HCT116 (cell line): Measurements from ENCODE around the gene MMADHC. TPM values are rescaled to one million over a fixed set of nuclear protein-coding genes. Genes with fewer than 3 reads are reported as not detected.

ENCODE experiments used
- ATAC-seq: fragments of 200-7000 bp; cut with Tn5 transposase; 2 replicates; pipeline ENCODE4 v1.9.1; 2020; ENCODE audit warnings: mild to moderate bottlenecking, moderate library complexity
- BruUV-seq: library from RNA; stranded (reverse); fragments of 400-500 nt; replicated peaks from 2 replicates; lab custom pipeline; 2021; lab: Mats Ljungman, UMichigan
- CTCF ChIA-PET: fragments of 300-600 bp; sonication (Branson Sonifier 250); formaldehyde crosslinking; loops from one replicate; lab custom pipeline; 2021; ENCODE audit warnings: antibody characterized with exemption; lab: Charles Lee
- POLR2A ChIA-PET: fragments of 300-600, 350-600 bp; sonication (Branson Sonifier 250); formaldehyde crosslinking; loops from one replicate; lab custom pipeline; 2021; ENCODE audit warnings: antibody characterized with exemption; lab: Charles Lee
- RAD21 ChIA-PET, 2 experiments: fragments of 300-600 bp; sonication (Branson Sonifier 250); formaldehyde crosslinking; loops; one replicate each; lab custom pipeline; 2023; ENCODE audit warnings: low total read pairs in 2 of 2; ENCODE audit not compliant: uncharacterized antibody in 2 of 2, unreplicated experiment in 2 of 2, low non-redundant PET in 1 of 2; lab: Charles Lee
- DNase-seq: peaks from one replicate; pipeline ENCODE4 v3.0.0-alpha.2; 2010; ENCODE audit warnings: low read depth, low spot score
- H2AFZ ChIP-seq: fragments of 200-600 bp; shearing (Covaris generic), sonication (generic); 2 replicates; pipeline ENCODE4 v1.6.1; 2017; ENCODE audit warnings: low read depth, mixed run types, mixed read lengths, antibody characterized with exemption, low read length; ENCODE audit not compliant: poor library complexity, severe bottlenecking
- H3K27ac ChIP-seq: 2 replicates; pipeline ENCODE4 v1.5.1; 2012; ENCODE audit warnings: low read depth, low read length
- H3K27me3 ChIP-seq: fragments of 200-600 bp; sonication (generic); 2 replicates; pipeline ENCODE4 v1.6.1; 2016; ENCODE audit warnings: mixed run types, low read length, mixed read lengths; ENCODE audit not compliant: insufficient read depth
- H3K36me3 ChIP-seq, 2 experiments: fragments of 200-500 bp in 1 of 2; fragments of 200-600 bp in 1 of 2; sonication (Bioruptor generic) in 1 of 2; sonication (generic) in 1 of 2; 2 replicates each; pipeline versions ENCODE4 v1.5.1 to v1.6.1; 2014 to 2016; ENCODE audit warnings: low read length in 2 of 2, inconsistent platforms in 1 of 2, mixed read lengths in 1 of 2, mixed run types in 1 of 2; ENCODE audit not compliant: insufficient read depth in 2 of 2, control insufficient read depth in 1 of 2
- H3K4me1 ChIP-seq, 2 experiments: fragments of 200-600 bp in 1 of 2; sonication (generic) in 1 of 2; 2 replicates each; pipeline versions ENCODE4 v1.5.1 to v1.6.1; 2012 to 2017; ENCODE audit warnings: low read length in 2 of 2, inconsistent platforms in 1 of 2, mild to moderate bottlenecking in 1 of 2, mixed read lengths in 1 of 2, mixed run types in 1 of 2, moderate library complexity in 1 of 2; ENCODE audit not compliant: insufficient read depth in 2 of 2, control insufficient read depth in 1 of 2
- H3K4me2 ChIP-seq: fragments of 200-600 bp; sonication (generic); 2 replicates; pipeline ENCODE4 v1.6.1; 2017; ENCODE audit warnings: mixed run types, low read length, mixed read lengths
- H3K4me3 ChIP-seq, 2 experiments: fragments of 200-600 bp in 1 of 2; sonication (generic) in 1 of 2; replicated peaks in 1 of 2; 2 replicates each; pipeline ENCODE4 v1.5.1; 2011 to 2016; ENCODE audit warnings: low read length in 2 of 2, control low read depth in 1 of 2, low read depth in 1 of 2, mild to moderate bottlenecking in 1 of 2, mixed read lengths in 1 of 2, mixed run types in 1 of 2
- H3K79me2 ChIP-seq: fragments of 200-600 bp; sonication (generic); 2 replicates; pipeline ENCODE4 v1.6.1; 2017; ENCODE audit warnings: mild to moderate bottlenecking, mixed run types, low read length, moderate library complexity, mixed read lengths; ENCODE audit not compliant: insufficient read depth
- H3K9ac ChIP-seq: fragments of 200-600 bp; sonication (generic); 2 replicates; pipeline ENCODE4 v1.6.1; 2016; ENCODE audit warnings: low read length, mixed read lengths
- H3K9me2 ChIP-seq: fragments of 200-600 bp; sonication (generic), shearing (Covaris generic); 2 replicates; pipeline ENCODE4 v1.6.1; 2017; ENCODE audit warnings: mixed run types, mild to moderate bottlenecking, moderate library complexity; ENCODE audit not compliant: insufficient read depth
- H3K9me3 ChIP-seq, 2 experiments: fragments of 200-500 bp in 1 of 2; fragments of 200-600 bp in 1 of 2; sonication (Bioruptor generic) in 1 of 2; sonication (generic) in 1 of 2; 2 replicates each; pipeline ENCODE4 v1.6.1; 2014 to 2017; ENCODE audit warnings: low read length in 2 of 2, mixed read lengths in 2 of 2, inconsistent platforms in 1 of 2, low read depth in 1 of 2, mild to moderate bottlenecking in 1 of 2, mixed run types in 1 of 2, moderate library complexity in 1 of 2; ENCODE audit not compliant: control insufficient read depth in 1 of 2, insufficient read depth in 1 of 2
- H4K20me1 ChIP-seq: fragments of 200-600 bp; sonication (generic), shearing (Covaris generic); 2 replicates; pipeline ENCODE4 v1.6.1; 2017; ENCODE audit warnings: mixed run types, mild to moderate bottlenecking, moderate library complexity; ENCODE audit not compliant: insufficient read depth
- CBX3 ChIP-seq: IDR thresholded peaks from 2 replicates; pipeline ENCODE4 v1.6.1; 2012; ENCODE audit warnings: low read depth
- CEBPB ChIP-seq: IDR thresholded peaks from 2 replicates; pipeline ENCODE4 v1.6.1; 2012; ENCODE audit warnings: low read depth
- ELF1 ChIP-seq: IDR thresholded peaks from 2 replicates; pipeline ENCODE4 v1.6.1; 2012; ENCODE audit warnings: low read depth, borderline replicate concordance
- EZH2 ChIP-seq: fragments of 200-600 bp; sonication (generic); IDR thresholded peaks from 2 replicates; pipeline ENCODE4 v1.6.1; 2017; ENCODE audit warnings: antibody characterized with exemption, mixed run types
- POLR2A ChIP-seq: IDR thresholded peaks from 2 replicates; pipeline ENCODE4 v1.7.0; 2011; ENCODE audit warnings: borderline replicate concordance; ENCODE audit not compliant: insufficient read depth, insufficient read length; ENCODE audit errors: extremely low read depth
- POLR2AphosphoS5 ChIP-seq: IDR thresholded peaks from 2 replicates; pipeline ENCODE4 v1.6.1; 2011; ENCODE audit warnings: mild to moderate bottlenecking, low read depth, low read length, moderate library complexity
- RAD21 ChIP-seq: IDR thresholded peaks from 2 replicates; pipeline ENCODE4 v1.6.1; 2012; ENCODE audit warnings: low read depth, mild to moderate bottlenecking
- REST ChIP-seq: IDR thresholded peaks from 2 replicates; pipeline ENCODE4 v1.6.1; 2012; ENCODE audit warnings: low read depth
- SIN3A ChIP-seq: IDR thresholded peaks from 2 replicates; pipeline ENCODE4 v1.6.1; 2012; ENCODE audit warnings: low read depth
- TCF7L2 ChIP-seq: IDR thresholded peaks from 2 replicates; pipeline ENCODE4 v1.7.0; 2011; ENCODE audit warnings: borderline replicate concordance, inconsistent platforms; ENCODE audit not compliant: insufficient read depth, insufficient read length; ENCODE audit errors: extremely low read depth
- intact Hi-C: fragments of 100-400 bp; cut with micrococcal nuclease; formaldehyde crosslinking; loops from 2 replicates; pipeline ENCODE4 v1.10.0; 2022
- total RNA-seq: library from RNA; stranded (reverse); gene quantifications from one replicate; pipeline ENCODE4 v1.2.1, GENCODE V29; 2021; ENCODE audit not compliant: unreplicated experiment

The MMADHC gene
- total RNA-seq, 1 experiment from 2014 or later, result 135 TPM

GRCh38 chr2:149564097-149564496, 23.5 kb downstream of the MMADHC start (continued):
- no peak for TF ChIP-seq REST
- TF ChIP-seq RAD21, result no peak
- TF ChIP-seq POLR2AphosphoS5, result no peak
- no peak for TF ChIP-seq ELF1
- TF ChIP-seq CEBPB, result no peak
- TF ChIP-seq CBX3, result no peak
- no peak for TF ChIP-seq TCF7L2
- TF ChIP-seq EZH2, result no peak
- TF ChIP-seq, all 23 proteins: peak for 0

- Histone ChIP-seq H3K79me2 (no peaks in the 10 kb centered on the region), H3K4me2 (no peak overlapping the region), H4K20me1 (no peaks in the 10 kb centered on the region), H2AFZ (no peak overlapping the region), H3K4me1 (no peaks in the 10 kb centered on the region), H3K9ac (no peak overlapping the region), H3K27me3 (no peaks in the 10 kb centered on the region), H3K9me3 (no peaks in the 10 kb centered on the region), H3K36me3 (0 out of 4 replicates have a peak, but pooled peaks cover 0 to 2% of the 10 kb centered on the region in 2 experiments), H3K9me2 (no peaks in the 10 kb centered on the region), H3K27ac (no peak overlapping the region), H3K4me3 (no peak overlapping the region)
- ATAC-seq, result no peak
- no peak for TF ChIP-seq POLR2A
- no peak for TF ChIP-seq SIN3A
- intact Hi-C loops, result loop anchor here (5.0 kb wide), 1 partner anchor 235 kb away; no protein-coding TSS in a partner anchor
- ChIA-PET RAD21 (no interaction called here), CTCF (interaction anchor here (1.3 to 1.7 kb wide), 2 partner anchors 536 to 545 kb away, joined by 4 to 7 read pairs; no protein-coding TSS in a partner anchor), POLR2A (no interaction called here)
- BruUV-seq, result no TSS peak
- no peak for DNase-seq
Measured at GRCh38 chr2:149562324-149562723, 25.3 kb downstream of the MMADHC start.
